Neutrophil (primary cell): ENCODE data around the gene ATP2B3.

Experiments
- H3K27ac ChIP-seq: fragments of 200-600 bp; sonication (generic); 2 replicates; pipeline ENCODE4 v1.5.1; 2016; ENCODE audit warnings: mild to moderate bottlenecking, moderate library complexity
- H3K27me3 ChIP-seq: fragments of 200-600 bp; sonication (generic); 2 replicates; pipeline ENCODE4 v1.6.0; 2016; ENCODE audit warnings: mild to moderate bottlenecking
- H3K36me3 ChIP-seq: fragments of 200-600 bp; sonication (generic); 2 replicates; pipeline ENCODE4 v1.5.1; 2017
- H3K4me1 ChIP-seq, 2 experiments: fragments of 200-600 bp in 1 of 2; sonication (generic) in 1 of 2; 1 replicate in 1 of 2; 2 replicates in 1 of 2; pipeline versions ENCODE4 v1.5.1 to v1.6.1; 2013 to 2016; ENCODE audit warnings: low read depth in 1 of 2, low read length in 1 of 2, mild to moderate bottlenecking in 1 of 2, moderate library complexity in 1 of 2; ENCODE audit not compliant: control insufficient read depth in 1 of 2, insufficient read depth in 1 of 2
- H3K4me3 ChIP-seq, 2 experiments: fragments of 200-600 bp in 1 of 2; sonication (generic) in 1 of 2; 1 replicate in 1 of 2; 2 replicates in 1 of 2; pipeline ENCODE4 v1.5.1; 2013 to 2016; ENCODE audit warnings: low read depth in 1 of 2, low read length in 1 of 2, mild to moderate bottlenecking in 1 of 2, moderate library complexity in 1 of 2
- H3K9me3 ChIP-seq: fragments of 200-600 bp; sonication (generic); 2 replicates; pipeline ENCODE4 v1.5.1; 2016
- CTCF ChIP-seq: fragments of 200-600 bp; sonication (generic); IDR thresholded peaks from 2 replicates; pipeline ENCODE4 v1.5.1; 2016; ENCODE audit warnings: antibody characterized with exemption

The ATP2B3 gene

GRCh38 chrX:153498453-153498852 is 19.0 kb upstream of the ATP2B3 start:
- H3K27me3 ChIP-seq = peaks cover 31% of the 10 kb centered on the region
- no peaks in the 10 kb centered on the region for H3K36me3 ChIP-seq
- H3K4me1 ChIP-seq = no peaks in the 10 kb centered on the region
- no peak overlapping the region for H3K27ac ChIP-seq
- no peak overlapping the region for H3K4me3 ChIP-seq
- TF ChIP-seq CTCF = no peak
- no peaks in the 10 kb centered on the region for H3K9me3 ChIP-seq

DNA sequence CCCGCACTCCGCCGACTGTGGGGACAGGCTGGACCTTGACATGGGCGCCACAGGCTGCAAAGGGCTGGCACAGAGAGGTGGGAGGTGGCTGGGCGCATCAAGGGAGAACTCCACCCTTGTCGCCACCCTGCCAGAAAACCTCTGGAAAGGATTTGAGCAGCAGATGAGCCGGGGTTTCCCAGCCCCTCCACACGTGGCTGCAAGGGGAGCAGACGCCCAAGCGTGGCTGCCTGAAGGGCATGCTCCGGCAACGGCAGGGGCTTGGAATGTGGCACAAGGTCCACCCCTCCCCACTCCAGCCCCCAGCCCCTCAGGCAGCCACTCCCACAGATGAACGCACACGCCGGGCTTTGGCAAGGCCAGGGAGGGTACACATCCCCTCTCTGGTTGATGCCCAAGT is 18.1 kb upstream of the ATP2B3 start:
- TF ChIP-seq CTCF = no peak
- Histone ChIP-seq H3K36me3 (no peaks in the 10 kb centered on the region), H3K9me3 (no peaks in the 10 kb centered on the region), H3K4me1 (no peaks in the 10 kb centered on the region), H3K4me3 (no peak overlapping the region), H3K27me3 (peaks cover 22% of the 10 kb centered on the region), H3K27ac (no peak overlapping the region)

- Histone ChIP-seq H3K9me3 (no peaks in the 10 kb centered on the region), H3K27me3 (peaks cover 17% of the 10 kb centered on the region), H3K4me3 (no peak overlapping the region), H3K27ac (no peak overlapping the region), H3K36me3 (no peaks in the 10 kb centered on the region), H3K4me1 (no peaks in the 10 kb centered on the region)
- TF ChIP-seq CTCF = no peak
Observed at GRCh38 chrX:153499876-153500275, 17.6 kb upstream of the ATP2B3 start.

- Histone ChIP-seq H3K9me3 (no peaks in the 10 kb centered on the region), H3K36me3 (no peaks in the 10 kb centered on the region), H3K4me1 (no peaks in the 10 kb centered on the region), H3K27me3 (peaks cover 8% of the 10 kb centered on the region), H3K27ac (no peak overlapping the region), H3K4me3 (no peak overlapping the region)
- TF ChIP-seq CTCF = no peak
Observed at GRCh38 chrX:153500676-153501280, 16.7 kb upstream of the ATP2B3 start.

DNA sequence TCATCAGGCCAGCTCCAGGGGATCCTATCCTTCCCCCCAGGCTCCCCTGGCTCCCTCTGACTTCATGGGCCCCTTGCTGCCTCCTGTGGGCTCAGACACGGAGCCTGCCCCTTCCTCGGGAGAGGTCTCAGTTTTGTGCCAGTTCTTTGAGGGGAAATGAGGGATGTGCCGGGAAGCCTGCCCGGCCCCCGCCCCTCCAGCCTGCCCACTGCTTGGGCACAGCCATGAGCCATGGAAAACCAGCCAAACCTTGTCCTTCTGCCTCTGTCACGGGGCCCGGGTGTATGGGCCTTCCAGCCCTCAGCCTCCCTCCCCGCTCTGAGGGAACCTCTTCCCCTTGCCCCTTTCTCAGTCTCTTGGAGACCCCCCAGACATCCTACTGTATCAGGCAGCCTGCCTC is 15.9 kb upstream of the ATP2B3 start:
- H3K4me1 ChIP-seq = no peaks in the 10 kb centered on the region
- no peaks in the 10 kb centered on the region for H3K9me3 ChIP-seq
- TF ChIP-seq CTCF = no peak

DNA sequence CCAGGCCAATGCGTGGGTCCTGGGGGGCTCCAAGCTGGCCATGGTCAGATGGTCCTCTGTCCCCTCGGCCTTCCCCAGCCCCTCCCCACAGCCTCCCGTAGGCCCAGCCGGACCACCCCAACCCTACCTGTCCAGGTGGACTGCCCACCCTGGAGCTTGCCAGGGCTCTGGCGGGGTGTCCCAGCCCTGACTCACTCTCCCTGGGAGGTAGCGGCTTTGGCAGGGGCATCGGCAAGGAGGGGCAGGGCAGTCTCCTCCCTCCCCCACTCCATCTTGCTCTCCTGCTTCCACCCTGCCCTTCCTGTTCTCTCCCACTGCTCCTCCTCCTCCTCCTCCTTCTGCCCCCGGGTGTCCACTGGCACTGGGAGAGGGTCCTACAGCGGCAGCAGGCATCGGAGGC is 15.3 kb upstream of the ATP2B3 start:
- no peaks in the 10 kb centered on the region for H3K36me3 ChIP-seq
- H3K9me3 ChIP-seq = no peaks in the 10 kb centered on the region
- H3K27me3 ChIP-seq = no peaks in the 10 kb centered on the region
- TF ChIP-seq CTCF = no peak
- H3K4me3 ChIP-seq = no peak overlapping the region
- H3K27ac ChIP-seq = no peak overlapping the region
- H3K4me1 ChIP-seq = no peaks in the 10 kb centered on the region

More for the DNA sequence above, 15.9 kb upstream of the ATP2B3 start:
- H3K27me3 ChIP-seq = peaks cover under 1% of the 10 kb centered on the region
- no peak overlapping the region for H3K4me3 ChIP-seq
- H3K27ac ChIP-seq = no peak overlapping the region
- no peaks in the 10 kb centered on the region for H3K36me3 ChIP-seq
